Hepatocyte (in vitro differentiated cells): ENCODE results near the gene KLRC4. TPM values are rescaled to one million over a fixed set of nuclear protein-coding genes. Genes with fewer than 3 reads are reported as not detected.

Experiments
- DNase-seq: peaks from one replicate; pipeline ENCODE4 v3.0.0-alpha.2; 2016; ENCODE audit warnings: low spot score
- H2AFZ ChIP-seq: fragments of 200-600 bp; sonication (generic); 2 replicates; pipeline ENCODE4 v1.6.0; 2016; ENCODE audit warnings: antibody characterized with exemption, mild to moderate bottlenecking
- H3K27ac ChIP-seq: fragments of 200-600 bp; sonication (generic); 2 replicates; pipeline ENCODE4 v1.5.1; 2016; ENCODE audit warnings: mild to moderate bottlenecking
- H3K27me3 ChIP-seq: fragments of 200-600 bp; sonication (generic); 2 replicates; pipeline ENCODE4 v1.6.1; 2016
- H3K36me3 ChIP-seq: fragments of 200-600 bp; sonication (generic); replicated peaks from 2 replicates; pipeline ENCODE4 v1.5.1; 2016; ENCODE audit warnings: low read depth; ENCODE audit not compliant: insufficient read depth
- H3K4me1 ChIP-seq: fragments of 200-600 bp; sonication (generic); 2 replicates; pipeline ENCODE4 v1.5.1; 2016; ENCODE audit warnings: mild to moderate bottlenecking, moderate library complexity; ENCODE audit not compliant: insufficient read depth
- H3K4me2 ChIP-seq: fragments of 200-600 bp; sonication (generic); 2 replicates; pipeline ENCODE4 v1.6.0; 2016
- H3K4me3 ChIP-seq: fragments of 200-600 bp; sonication (generic); 2 replicates; pipeline ENCODE4 v1.5.1; 2016; ENCODE audit warnings: mild to moderate bottlenecking
- H3K79me2 ChIP-seq: fragments of 200-600 bp; sonication (generic); 2 replicates; pipeline ENCODE4 v1.6.0; 2017; ENCODE audit warnings: mild to moderate bottlenecking
- H3K9me2 ChIP-seq: fragments of 200-600 bp; sonication (generic); replicated peaks from 2 replicates; pipeline ENCODE4 v1.6.0; 2017; ENCODE audit warnings: mild to moderate bottlenecking; ENCODE audit not compliant: insufficient read depth
- H3K9me3 ChIP-seq: fragments of 200-600 bp; sonication (generic); 2 replicates; pipeline ENCODE4 v1.5.1; 2016; ENCODE audit warnings: low read depth, mild to moderate bottlenecking
- H4K20me1 ChIP-seq: fragments of 200-600 bp; sonication (generic); 2 replicates; pipeline ENCODE4 v1.6.0; 2016; ENCODE audit warnings: mild to moderate bottlenecking; ENCODE audit not compliant: insufficient read depth, poor library complexity, severe bottlenecking
- CTCF ChIP-seq: fragments of 200-600 bp; sonication (generic); IDR thresholded peaks from 2 replicates; pipeline ENCODE4 v1.5.1; 2016; ENCODE audit warnings: antibody characterized with exemption, mild to moderate bottlenecking; ENCODE audit not compliant: poor library complexity
- EZH2 ChIP-seq: fragments of 200-600 bp; sonication (generic); IDR thresholded peaks from 2 replicates; pipeline ENCODE4 v1.6.1; 2016; ENCODE audit warnings: antibody characterized with exemption, mild to moderate bottlenecking, borderline replicate concordance
- EZH2phosphoT487 ChIP-seq: fragments of 200-600 bp; sonication (generic); IDR thresholded peaks from one replicate; pipeline ENCODE4 v1.6.1; 2018; ENCODE audit warnings: antibody characterized with exemption, mild to moderate bottlenecking, low read depth, moderate library complexity; ENCODE audit not compliant: unreplicated experiment, severe bottlenecking
- WGBS: methylation state at CpG from one replicate; pipeline ENCODE4 v1.1.6; 2016; ENCODE audit warnings: low lambda C conversion rate; ENCODE audit errors: missing lambda C conversion rate; 5-methylcytosine and 5-hydroxymethylcytosine counted together
- polyA plus RNA-seq: library from polyadenylated mRNA; unstranded; fragments of >200 nt; fragmentation: Nextera tagmentation; extraction: Ambion mirVana; gene quantifications from 2 replicates; pipeline ENCODE4 v1.2.1, GENCODE V29; 2016
- total RNA-seq: library from RNA; depleted of rRNA; stranded (reverse); fragments of >200 nt; gene quantifications from 2 replicates; pipeline ENCODE4 v1.2.3, GENCODE V29; 2014

The KLRC4 gene
- total RNA-seq (0.28 TPM in 1 of 2 replicates, not detected in the other), polyA plus RNA-seq (not detected in 2 replicates)

GRCh38 chr12:10409392-10409791, at the start of gene KLRC4:
Gene KLRC4, minus strand, starts transcription at chr12:10409757. Its CDS starts 182 bp downstream, at chr12:10409575.
- H3K4me3 ChIP-seq, result no peak within 1 kb of the TSS
- no peaks in the 10 kb centered on the region for H3K4me1 ChIP-seq
- H3K36me3 ChIP-seq, result no peaks in the 10 kb centered on the region
- no peak within 1 kb of the TSS for H2AFZ ChIP-seq
- H3K9me3 ChIP-seq, result no peaks in the 10 kb centered on the region
- no peaks in the 10 kb centered on the region for H3K9me2 ChIP-seq
- H3K27me3 ChIP-seq, result no peaks in the 10 kb centered on the region
- H3K4me2 ChIP-seq, result no peak within 1 kb of the TSS
- no peak within 1 kb of the TSS for H3K27ac ChIP-seq
- TF ChIP-seq EZH2phosphoT487, result no peak
- no peak for TF ChIP-seq CTCF
- TF ChIP-seq EZH2, result no peak
- no peak for DNase-seq
- H3K79me2 ChIP-seq, result no peaks in the 10 kb centered on the region
- 0% methylated on average over 1 of the region's 1 CpG for WGBS
- H4K20me1 ChIP-seq, result no peaks in the 10 kb centered on the region

- Histone ChIP-seq H3K4me3 (no peak overlapping the region), H3K79me2 (no peaks in the 10 kb centered on the region), H3K4me2 (no peak overlapping the region), H3K27ac (no peak overlapping the region), H4K20me1 (no peaks in the 10 kb centered on the region), H3K9me2 (no peaks in the 10 kb centered on the region), H3K27me3 (no peaks in the 10 kb centered on the region), H2AFZ (no peak overlapping the region), H3K9me3 (no peaks in the 10 kb centered on the region), H3K36me3 (no peaks in the 10 kb centered on the region), H3K4me1 (no peaks in the 10 kb centered on the region)
- TF ChIP-seq EZH2 (no peak), EZH2phosphoT487 (no peak), CTCF (no peak)
- WGBS, result 81% methylated on average over 3 of the region's 3 CpGs
- DNase-seq, result no peak
These were observed 48.2 kb upstream of the KLRC4 start for GRCh38 chr12:10457760-10458159.

- Histone ChIP-seq H3K36me3 (no peaks in the 10 kb centered on the region), H3K9me2 (no peaks in the 10 kb centered on the region), H3K4me1 (no peaks in the 10 kb centered on the region), H3K4me3 (no peak overlapping the region), H2AFZ (no peak overlapping the region), H3K4me2 (no peak overlapping the region), H3K9me3 (no peaks in the 10 kb centered on the region), H3K27me3 (no peaks in the 10 kb centered on the region), H3K79me2 (no peaks in the 10 kb centered on the region), H3K27ac (no peak overlapping the region), H4K20me1 (no peaks in the 10 kb centered on the region)
- TF ChIP-seq EZH2 (no peak), CTCF (no peak), EZH2phosphoT487 (no peak)
- no peak for DNase-seq
- 90% methylated on average over 2 of the region's 2 CpGs for WGBS
These were observed 47.3 kb upstream of the KLRC4 start for GRCh38 chr12:10456856-10457255.

DNA sequence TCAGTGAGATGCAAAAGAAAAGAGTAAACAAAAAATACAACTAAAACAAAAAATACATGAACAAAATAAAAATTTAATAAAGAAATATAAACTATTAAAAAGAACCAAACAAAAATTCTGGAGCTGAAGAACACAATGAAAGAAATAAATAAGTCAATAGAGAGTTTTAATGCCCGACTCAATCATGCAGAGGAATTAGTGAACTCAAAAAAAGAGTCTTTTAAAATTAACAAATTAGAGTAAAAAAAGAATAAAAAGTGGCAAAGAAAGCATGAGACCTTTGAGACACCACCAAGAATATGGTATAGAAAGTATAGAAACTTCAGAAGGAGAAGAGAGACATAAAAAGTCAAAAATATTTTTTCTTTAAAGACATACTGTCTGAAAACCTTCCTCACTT, 46.2 kb upstream of the KLRC4 start:
- no peaks in the 10 kb centered on the region for H3K9me3 ChIP-seq
- no peak overlapping the region for H3K4me2 ChIP-seq
- no peak for DNase-seq
- H3K79me2 ChIP-seq, result no peaks in the 10 kb centered on the region
- H3K4me1 ChIP-seq, result no peaks in the 10 kb centered on the region
- no peak overlapping the region for H3K27ac ChIP-seq
- H3K36me3 ChIP-seq, result no peaks in the 10 kb centered on the region
- no peak overlapping the region for H2AFZ ChIP-seq
- no peaks in the 10 kb centered on the region for H3K27me3 ChIP-seq
- no peak overlapping the region for H3K4me3 ChIP-seq
- no peaks in the 10 kb centered on the region for H3K9me2 ChIP-seq
- 97% methylated on average over 1 of the region's 1 CpG for WGBS
- no peak for TF ChIP-seq EZH2phosphoT487
- no peak for TF ChIP-seq CTCF
- TF ChIP-seq EZH2, result no peak
- H4K20me1 ChIP-seq, result no peaks in the 10 kb centered on the region
